Hepatocyte (in vitro differentiated cells): ENCODE results near the gene BLOC1S4. TPM values are rescaled to one million over a fixed set of nuclear protein-coding genes. Genes with fewer than 3 reads are reported as not detected.
"Not testable (repeated sequence)": the region's sequence is repeated elsewhere in the genome, so short reads cannot be mapped to it uniquely, and the experiment has no call there.

ENCODE experiments used
- DNase-seq: peaks from one replicate; pipeline ENCODE4 v3.0.0-alpha.2; 2016; ENCODE audit warnings: low spot score
- H2AFZ ChIP-seq: fragments of 200-600 bp; sonication (generic); 2 replicates; pipeline ENCODE4 v1.6.0; 2016; ENCODE audit warnings: antibody characterized with exemption, mild to moderate bottlenecking
- H3K27ac ChIP-seq: fragments of 200-600 bp; sonication (generic); 2 replicates; pipeline ENCODE4 v1.5.1; 2016; ENCODE audit warnings: mild to moderate bottlenecking
- H3K27me3 ChIP-seq: fragments of 200-600 bp; sonication (generic); 2 replicates; pipeline ENCODE4 v1.6.1; 2016
- H3K36me3 ChIP-seq: fragments of 200-600 bp; sonication (generic); replicated peaks from 2 replicates; pipeline ENCODE4 v1.5.1; 2016; ENCODE audit warnings: low read depth; ENCODE audit not compliant: insufficient read depth
- H3K4me1 ChIP-seq: fragments of 200-600 bp; sonication (generic); 2 replicates; pipeline ENCODE4 v1.5.1; 2016; ENCODE audit warnings: mild to moderate bottlenecking, moderate library complexity; ENCODE audit not compliant: insufficient read depth
- H3K4me2 ChIP-seq: fragments of 200-600 bp; sonication (generic); 2 replicates; pipeline ENCODE4 v1.6.0; 2016
- H3K4me3 ChIP-seq: fragments of 200-600 bp; sonication (generic); 2 replicates; pipeline ENCODE4 v1.5.1; 2016; ENCODE audit warnings: mild to moderate bottlenecking
- H3K79me2 ChIP-seq: fragments of 200-600 bp; sonication (generic); 2 replicates; pipeline ENCODE4 v1.6.0; 2017; ENCODE audit warnings: mild to moderate bottlenecking
- H3K9me2 ChIP-seq: fragments of 200-600 bp; sonication (generic); replicated peaks from 2 replicates; pipeline ENCODE4 v1.6.0; 2017; ENCODE audit warnings: mild to moderate bottlenecking; ENCODE audit not compliant: insufficient read depth
- H3K9me3 ChIP-seq: fragments of 200-600 bp; sonication (generic); 2 replicates; pipeline ENCODE4 v1.5.1; 2016; ENCODE audit warnings: low read depth, mild to moderate bottlenecking
- H4K20me1 ChIP-seq: fragments of 200-600 bp; sonication (generic); 2 replicates; pipeline ENCODE4 v1.6.0; 2016; ENCODE audit warnings: mild to moderate bottlenecking; ENCODE audit not compliant: insufficient read depth, poor library complexity, severe bottlenecking
- EZH2 ChIP-seq: fragments of 200-600 bp; sonication (generic); IDR thresholded peaks from 2 replicates; pipeline ENCODE4 v1.6.1; 2016; ENCODE audit warnings: antibody characterized with exemption, mild to moderate bottlenecking, borderline replicate concordance
- EZH2phosphoT487 ChIP-seq: fragments of 200-600 bp; sonication (generic); IDR thresholded peaks from one replicate; pipeline ENCODE4 v1.6.1; 2018; ENCODE audit warnings: antibody characterized with exemption, mild to moderate bottlenecking, low read depth, moderate library complexity; ENCODE audit not compliant: unreplicated experiment, severe bottlenecking
- WGBS: methylation state at CpG from one replicate; pipeline ENCODE4 v1.1.6; 2016; ENCODE audit warnings: low lambda C conversion rate; ENCODE audit errors: missing lambda C conversion rate; 5-methylcytosine and 5-hydroxymethylcytosine counted together
- polyA plus RNA-seq: library from polyadenylated mRNA; unstranded; fragments of >200 nt; fragmentation: Nextera tagmentation; extraction: Ambion mirVana; gene quantifications from 2 replicates; pipeline ENCODE4 v1.2.1, GENCODE V29; 2016
- total RNA-seq: library from RNA; depleted of rRNA; stranded (reverse); fragments of >200 nt; gene quantifications from 2 replicates; pipeline ENCODE4 v1.2.3, GENCODE V29; 2014
- TF ChIP-seq, protein P1 (sequence below): fragments of 200-600 bp; sonication (generic); IDR thresholded peaks from 2 replicates; pipeline ENCODE4 v1.5.1; 2016; ENCODE audit warnings: antibody characterized with exemption, mild to moderate bottlenecking; ENCODE audit not compliant: poor library complexity

Gene BLOC1S4
- total and polyA plus RNA-seq, 2 experiments from 2014 or later: 33.3 to 60.0 TPM

DNA sequence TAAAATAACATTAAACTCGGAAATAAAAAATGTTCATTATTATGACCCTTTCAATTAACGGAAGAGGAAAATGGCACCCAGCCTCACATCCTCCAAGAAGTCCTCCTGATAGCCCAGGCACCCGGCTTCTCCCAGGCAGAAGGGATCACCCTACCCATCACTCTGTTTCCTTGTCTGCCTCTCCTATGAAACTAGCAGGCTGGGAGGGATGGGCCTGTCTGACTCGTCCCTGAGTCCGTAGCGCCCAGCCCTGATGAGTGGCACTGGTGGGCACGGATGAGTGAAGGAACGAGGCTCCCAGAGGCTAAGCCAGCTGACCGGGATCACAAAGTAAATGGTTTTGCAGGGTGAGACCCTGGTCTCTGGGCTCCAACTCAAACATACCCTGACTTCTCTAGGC, 37.9 kb downstream of the BLOC1S4 start:
- H3K9me3 ChIP-seq: no peaks in the 10 kb centered on the region
- H3K4me3 ChIP-seq: no peak overlapping the region
- no peaks in the 10 kb centered on the region for H4K20me1 ChIP-seq
- no peak overlapping the region for H2AFZ ChIP-seq
- H3K27me3 ChIP-seq: no peaks in the 10 kb centered on the region
- peaks cover 24% of the 10 kb centered on the region for H3K4me1 ChIP-seq
- no peak for DNase-seq
- no peak overlapping the region for H3K27ac ChIP-seq
- no peak for TF ChIP-seq EZH2
- TF ChIP-seq, protein P1, sequence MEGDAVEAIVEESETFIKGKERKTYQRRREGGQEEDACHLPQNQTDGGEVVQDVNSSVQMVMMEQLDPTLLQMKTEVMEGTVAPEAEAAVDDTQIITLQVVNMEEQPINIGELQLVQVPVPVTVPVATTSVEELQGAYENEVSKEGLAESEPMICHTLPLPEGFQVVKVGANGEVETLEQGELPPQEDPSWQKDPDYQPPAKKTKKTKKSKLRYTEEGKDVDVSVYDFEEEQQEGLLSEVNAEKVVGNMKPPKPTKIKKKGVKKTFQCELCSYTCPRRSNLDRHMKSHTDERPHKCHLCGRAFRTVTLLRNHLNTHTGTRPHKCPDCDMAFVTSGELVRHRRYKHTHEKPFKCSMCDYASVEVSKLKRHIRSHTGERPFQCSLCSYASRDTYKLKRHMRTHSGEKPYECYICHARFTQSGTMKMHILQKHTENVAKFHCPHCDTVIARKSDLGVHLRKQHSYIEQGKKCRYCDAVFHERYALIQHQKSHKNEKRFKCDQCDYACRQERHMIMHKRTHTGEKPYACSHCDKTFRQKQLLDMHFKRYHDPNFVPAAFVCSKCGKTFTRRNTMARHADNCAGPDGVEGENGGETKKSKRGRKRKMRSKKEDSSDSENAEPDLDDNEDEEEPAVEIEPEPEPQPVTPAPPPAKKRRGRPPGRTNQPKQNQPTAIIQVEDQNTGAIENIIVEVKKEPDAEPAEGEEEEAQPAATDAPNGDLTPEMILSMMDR: no peak
- no peak for TF ChIP-seq EZH2phosphoT487
- H3K9me2 ChIP-seq: no peaks in the 10 kb centered on the region
- no peak overlapping the region for H3K4me2 ChIP-seq
- 85% methylated on average over 9 of the region's 9 CpGs for WGBS
- no peaks in the 10 kb centered on the region for H3K36me3 ChIP-seq
- no peaks in the 10 kb centered on the region for H3K79me2 ChIP-seq

- Histone ChIP-seq H3K4me2 (no peak overlapping the region), H3K36me3 (no peaks in the 10 kb centered on the region), H2AFZ (no peak overlapping the region), H3K9me3 (no peaks in the 10 kb centered on the region), H3K27ac (no peak overlapping the region), H3K27me3 (no peaks in the 10 kb centered on the region), H3K4me1 (peaks cover 20% of the 10 kb centered on the region), H4K20me1 (no peaks in the 10 kb centered on the region), H3K9me2 (no peaks in the 10 kb centered on the region), H3K4me3 (no peak overlapping the region), H3K79me2 (no peaks in the 10 kb centered on the region)
- 92% methylated on average over 3 of the region's 3 CpGs for WGBS
- TF ChIP-seq EZH2 (no peak), EZH2phosphoT487 (no peak)
- TF ChIP-seq, protein P1: no peak
- DNase-seq: peak; percentile 6
Observed at GRCh38 chr4:6754481-6755087, 38.6 kb downstream of the BLOC1S4 start.

DNA sequence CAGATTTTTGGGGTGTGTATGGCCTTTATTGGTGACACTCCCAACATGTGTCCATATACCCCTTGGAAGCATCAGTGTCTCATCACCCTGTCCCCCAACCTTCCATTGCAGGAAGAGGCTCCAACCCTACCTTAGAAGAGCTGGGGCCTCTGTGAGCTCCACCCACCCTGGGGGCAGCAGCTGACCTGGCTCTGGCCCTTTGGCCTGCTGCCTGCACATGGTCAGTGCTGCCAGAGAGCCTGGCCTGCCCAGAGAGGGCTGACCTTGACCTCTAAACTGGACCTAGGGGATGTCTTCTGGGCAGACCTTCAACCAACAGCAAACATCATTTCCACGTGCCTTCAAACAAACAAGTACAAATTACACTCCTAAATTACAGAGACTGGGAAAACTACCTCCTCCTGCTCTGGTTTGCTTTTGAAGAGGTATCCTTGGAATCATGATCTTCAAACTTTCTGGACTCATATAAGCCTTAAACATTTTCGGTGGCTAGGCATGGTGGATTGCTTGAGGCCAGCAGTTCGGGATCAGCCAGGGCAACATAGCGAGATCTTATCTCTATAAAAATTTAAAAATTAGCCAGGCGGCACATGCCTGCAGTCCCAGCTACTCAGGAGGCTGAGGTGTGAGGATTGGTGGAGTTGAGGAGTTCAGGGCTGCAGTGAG, 39.2 kb downstream of the BLOC1S4 start:
- peak; percentile 12 for DNase-seq
- Histone ChIP-seq H3K4me3 (no peak overlapping the region), H4K20me1 (no peaks in the 10 kb centered on the region), H3K27ac (no peak overlapping the region), H3K79me2 (no peaks in the 10 kb centered on the region), H2AFZ (no peak overlapping the region), H3K4me1 (peaks cover 13% of the 10 kb centered on the region), H3K9me3 (no peaks in the 10 kb centered on the region), H3K9me2 (no peaks in the 10 kb centered on the region), H3K36me3 (no peaks in the 10 kb centered on the region), H3K4me2 (no peak overlapping the region), H3K27me3 (no peaks in the 10 kb centered on the region)
- 65% methylated on average over 5 of the region's 5 CpGs for WGBS
- TF ChIP-seq EZH2phosphoT487: no peak
- TF ChIP-seq, protein P1: no peak
- no peak for TF ChIP-seq EZH2

DNA sequence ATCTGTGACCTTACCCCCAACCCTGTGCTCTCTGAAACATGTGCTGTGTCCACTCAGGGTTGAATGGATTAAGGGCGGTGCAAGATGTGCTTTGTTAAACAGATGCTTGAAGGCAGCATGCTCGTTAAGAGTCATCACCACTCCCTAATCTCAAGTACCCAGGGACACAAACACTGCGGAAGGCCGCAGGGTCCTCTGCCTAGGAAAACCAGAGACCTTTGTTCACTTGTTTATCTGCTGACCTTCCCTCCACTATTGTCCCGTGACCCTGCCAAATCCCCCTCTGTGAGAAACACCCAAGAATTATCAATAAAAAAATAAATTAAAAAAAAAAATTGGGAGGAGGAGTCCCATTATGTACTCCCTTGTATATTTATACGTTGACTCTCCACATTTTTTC, 40.4 kb downstream of the BLOC1S4 start:
- not testable (repeated sequence) for H4K20me1 ChIP-seq, H3K9me3 ChIP-seq, H3K4me2 ChIP-seq, H2AFZ ChIP-seq, H3K79me2 ChIP-seq, H3K27ac ChIP-seq, H3K4me3 ChIP-seq, DNase-seq, H3K27me3 ChIP-seq, H3K9me2 ChIP-seq, H3K36me3 ChIP-seq
- H3K4me1 ChIP-seq: peaks cover 13% of the 10 kb centered on the region
- 69% methylated on average over 2 of the region's 6 CpGs for WGBS
